Upper lobe of left lung (tissue), 6 donors: Measurements from ENCODE around the gene GALNT2. TPM values are rescaled to one million over a fixed set of nuclear protein-coding genes. Genes with fewer than 3 reads are reported as not detected.

Experiments
- ATAC-seq, 2 donors: fragments of 200-7000 bp; cut with Tn5 transposase; one replicate each; pipeline ENCODE4 v1.9.1; 2022; ENCODE audit warnings: mild to moderate bottlenecking in 2 of 2, moderate library complexity in 2 of 2; ENCODE audit not compliant: low FRiP score in 2 of 2
- DNase-seq, 2 donors: peaks; one replicate each; pipeline ENCODE4 v3.0.0-alpha.2; 2019 to 2020
- H3K27ac ChIP-seq, 4 donors: fragments of 200-600 bp; sonication (generic); one replicate each; pipeline ENCODE4 v1.5.1; 2016 to 2019
- H3K27me3 ChIP-seq, 4 donors: fragments of 200-600 bp; sonication (generic); one replicate each; pipeline ENCODE4 v1.5.1; 2017 to 2019
- H3K36me3 ChIP-seq, 4 donors: fragments of 200-600 bp; sonication (generic); one replicate each; pipeline ENCODE4 v1.5.1; 2016 to 2019
- H3K4me1 ChIP-seq, 4 donors: fragments of 200-600 bp; sonication (generic); one replicate each; pipeline ENCODE4 v1.5.1; 2018 to 2019
- H3K4me3 ChIP-seq, 4 donors: fragments of 200-600 bp; sonication (generic); one replicate each; pipeline ENCODE4 v1.5.1; 2017 to 2019; ENCODE audit warnings: mild to moderate bottlenecking in 2 of 4, moderate library complexity in 1 of 4
- H3K9me3 ChIP-seq, 4 donors: fragments of 200-600 bp; sonication (generic); one replicate each; pipeline ENCODE4 v1.5.1; 2018 to 2019
- CTCF ChIP-seq, 6 experiments: fragments of 450-650 bp in 4 of 6; fragments of 200-600 bp in 2 of 6; sonication (generic) in 2 of 6; IDR thresholded peaks; one replicate each; pipeline ENCODE4 v1.5.1; 2016 to 2019; ENCODE audit warnings: antibody characterized with exemption in 6 of 6
- EP300 ChIP-seq, 4 donors: sonication (generic); formaldehyde crosslinking; IDR thresholded peaks; one replicate each; pipeline ENCODE4 v1.5.1; 2017; ENCODE audit warnings: antibody characterized with exemption in 4 of 4, control low read depth in 2 of 4
- POLR2A ChIP-seq, 4 donors: fragments of 450-650 bp; IDR thresholded peaks; one replicate each; pipeline ENCODE4 v1.5.1; 2016 to 2017; ENCODE audit warnings: antibody characterized with exemption in 4 of 4, mild to moderate bottlenecking in 2 of 4
- POLR2AphosphoS5 ChIP-seq, 2 donors: sonication (generic); formaldehyde crosslinking; IDR thresholded peaks; one replicate each; pipeline ENCODE4 v1.5.1; 2017; ENCODE audit warnings: antibody characterized with exemption in 2 of 2
- whole genome bisulfite sequencing, 2 donors: methylation state at CpG; one replicate each; pipeline ENCODE4 v1.1.5; 2017 to 2018; 5-methylcytosine and 5-hydroxymethylcytosine counted together
- total RNA-seq, 6 donors: library from RNA; depleted of rRNA in 4 of 6; stranded (reverse); fragments of >200 nt in 4 of 6; gene quantifications; one replicate each; pipeline versions ENCODE4 v1.1.0 to v1.2.1, GENCODE V29; 2016 to 2021
- donor health status: DM: no; HTN: no; CAD: no; lungs with moderate emphysema.
- donor health status: DM: no; HTN: yes; CAD: no; lungs with severe emphysema.

Gene GALNT2
- total RNA-seq, 6 donors from 2014 or later, result 51.3 to 62.3 (median 56.2) TPM

GRCh38 chr1:230152999-230153398 lies 86.0 kb downstream of the GALNT2 start:
- no peak for DNase-seq
- no peak for ATAC-seq
- Histone ChIP-seq H3K36me3 (no peaks in the 10 kb centered on the region), H3K27me3 (no peaks in the 10 kb centered on the region), H3K9me3 (no peaks in the 10 kb centered on the region), H3K27ac (peak overlapping the region in 3 of 4 donors; percentile 70 to 80 (median 73)), H3K4me3 (no peak overlapping the region), H3K4me1 (peaks cover 21 to 47% (median 26%) of the 10 kb centered on the region in 4 donors)
- WGBS, 2 donors, result 94% methylated on average over 6 of the region's 6 CpGs
- TF ChIP-seq CTCF (IDR thresholded peaks at IDR 0.05), result no peak
- TF ChIP-seq EP300 (IDR thresholded peaks at IDR 0.05), result no peak
- no peak for TF ChIP-seq POLR2A (IDR thresholded peaks at IDR 0.05)
- no peak for TF ChIP-seq POLR2AphosphoS5 (IDR thresholded peaks at IDR 0.05)

GRCh38 chr1:230153641-230154296 lies 86.7 kb downstream of the GALNT2 start:
- 48 to 54% methylated on average over 11 of the region's 11 CpGs for WGBS, 2 donors
- Histone ChIP-seq H3K4me1 (peaks cover 25 to 45% (median 29%) of the 10 kb centered on the region in 4 donors), H3K27ac (peak overlapping the region; percentile 69 to 80 (median 72)), H3K9me3 (no peaks in the 10 kb centered on the region), H3K4me3 (no peak overlapping the region), H3K36me3 (no peaks in the 10 kb centered on the region), H3K27me3 (no peaks in the 10 kb centered on the region)
- DNase-seq (peak in 1 of 2 donors; percentile 73), ATAC-seq (peak in 1 of 2 donors; percentile 56)
- TF ChIP-seq POLR2AphosphoS5 (IDR thresholded peaks at IDR 0.05) (peak; percentile 32 to 69), EP300 (IDR thresholded peaks at IDR 0.05) (peak in 1 of 4 donors; percentile 54), POLR2A (IDR thresholded peaks at IDR 0.05) (peak in 1 of 4 donors; percentile 47), CTCF (IDR thresholded peaks at IDR 0.05) (no peak)

- ATAC-seq, result no peak
- H3K9me3 ChIP-seq, result no peaks in the 10 kb centered on the region
- 87 to 90% methylated on average over 19 of the region's 19 CpGs for WGBS, 2 donors
- H3K27ac ChIP-seq, result peak overlapping the region in 1 of 4 donors; percentile 21
- DNase-seq, result no peak
- no peaks in the 10 kb centered on the region for H3K36me3 ChIP-seq
- no peak for TF ChIP-seq EP300 (IDR thresholded peaks at IDR 0.05)
- TF ChIP-seq POLR2A (IDR thresholded peaks at IDR 0.05), result no peak
- TF ChIP-seq POLR2AphosphoS5 (IDR thresholded peaks at IDR 0.05), result no peak
- H3K4me1 ChIP-seq, result peaks cover 27 to 51% (median 32%) of the 10 kb centered on the region in 4 donors
- no peaks in the 10 kb centered on the region for H3K27me3 ChIP-seq
- H3K4me3 ChIP-seq, result no peak overlapping the region
These were observed 88.0 kb downstream of the GALNT2 start for GRCh38 chr1:230155021-230155420.

- DNase-seq, result no peak
These were observed 89.0 kb downstream of the GALNT2 start for GRCh38 chr1:230156068-230156467.

GRCh38 chr1:230156536-230156935 lies 89.5 kb downstream of the GALNT2 start:
- ATAC-seq (no peak), DNase-seq (no peak)
- no peaks in the 10 kb centered on the region for H3K27me3 ChIP-seq
- 87 to 91% methylated on average over 4 of the region's 4 CpGs for WGBS, 2 donors
- H3K27ac ChIP-seq, result no peak overlapping the region
- no peaks in the 10 kb centered on the region for H3K9me3 ChIP-seq
- H3K36me3 ChIP-seq, result no peaks in the 10 kb centered on the region
- H3K4me3 ChIP-seq, result no peak overlapping the region
- TF ChIP-seq POLR2AphosphoS5 (IDR thresholded peaks at IDR 0.05) (no peak), EP300 (IDR thresholded peaks at IDR 0.05) (no peak)
- H3K4me1 ChIP-seq, result peaks cover 19 to 56% (median 39%) of the 10 kb centered on the region in 4 donors

More at GRCh38 chr1:230156068-230156467, 89.0 kb downstream of the GALNT2 start:
- Histone ChIP-seq H3K27ac (no peak overlapping the region), H3K4me1 (peaks cover 21 to 52% (median 37%) of the 10 kb centered on the region in 4 donors), H3K27me3 (no peaks in the 10 kb centered on the region), H3K36me3 (no peaks in the 10 kb centered on the region), H3K4me3 (no peak overlapping the region), H3K9me3 (no peaks in the 10 kb centered on the region)
- no peak for ATAC-seq
- WGBS, 2 donors, result 90 to 92% methylated on average over 4 of the region's 5 CpGs
- no peak for TF ChIP-seq POLR2A (IDR thresholded peaks at IDR 0.05)
- TF ChIP-seq EP300 (IDR thresholded peaks at IDR 0.05), result no peak
- no peak for TF ChIP-seq CTCF (IDR thresholded peaks at IDR 0.05)
- TF ChIP-seq POLR2AphosphoS5 (IDR thresholded peaks at IDR 0.05), result no peak
